ENCODE results near the gene LTO1.

Gene LTO1

GRCh38 chr11:69674886-69675714 lies at the start of gene LTO1:
LTO1 (minus strand) TSS chr11:69675353; CDS start chr11:69675239, 114 bp downstream.
- peak; percentile 97 to 98 for DNase-seq
- TF ChIP-seq POLR2A (IDR thresholded peaks at IDR 0.05; ENCODE audit: low read length): peak; percentile 93
- no peak for TF ChIP-seq GATA1 (IDR thresholded peaks at IDR 0.05; ENCODE audit: low read depth, low read length)

GRCh38 chr11:69721745-69722144 lies 46.6 kb upstream of the LTO1 start:
- TF ChIP-seq GATA1 (IDR thresholded peaks at IDR 0.05; ENCODE audit: low read depth, low read length) (no peak), POLR2A (IDR thresholded peaks at IDR 0.05; ENCODE audit: low read length) (no peak)
- DNase-seq: no peak

- DNase-seq: no peak
- TF ChIP-seq GATA1 (IDR thresholded peaks at IDR 0.05; ENCODE audit: low read depth, low read length): no peak
- TF ChIP-seq POLR2A (IDR thresholded peaks at IDR 0.05; ENCODE audit: low read length): no peak
Observed at GRCh38 chr11:69721106-69721505, 46.0 kb upstream of the LTO1 start.

- no peak for TF ChIP-seq POLR2A (IDR thresholded peaks at IDR 0.05; ENCODE audit: low read length)
- no peak for TF ChIP-seq GATA1 (IDR thresholded peaks at IDR 0.05; ENCODE audit: low read depth, low read length)
- DNase-seq: no peak
Observed at GRCh38 chr11:69718912-69719311, 43.8 kb upstream of the LTO1 start.

- TF ChIP-seq GATA1 (IDR thresholded peaks at IDR 0.05; ENCODE audit: low read depth, low read length): no peak
- no peak for TF ChIP-seq POLR2A (IDR thresholded peaks at IDR 0.05; ENCODE audit: low read length)
- DNase-seq: peak; percentile 37 to 45
Observed at GRCh38 chr11:69718147-69718546, 43.0 kb upstream of the LTO1 start.

- DNase-seq: no peak
- TF ChIP-seq POLR2A (IDR thresholded peaks at IDR 0.05; ENCODE audit: low read length): no peak
- TF ChIP-seq GATA1 (IDR thresholded peaks at IDR 0.05; ENCODE audit: low read depth, low read length): no peak
Observed at GRCh38 chr11:69716891-69717747, 42.0 kb upstream of the LTO1 start.

GRCh38 chr11:69716099-69716498 lies 40.9 kb upstream of the LTO1 start:
- TF ChIP-seq GATA1 (IDR thresholded peaks at IDR 0.05; ENCODE audit: low read depth, low read length) (no peak), POLR2A (IDR thresholded peaks at IDR 0.05; ENCODE audit: low read length) (no peak)
- DNase-seq: no peak

GRCh38 chr11:69715446-69715845 lies 40.3 kb upstream of the LTO1 start:
- DNase-seq: no peak
- TF ChIP-seq POLR2A (IDR thresholded peaks at IDR 0.05; ENCODE audit: low read length): no peak
- no peak for TF ChIP-seq GATA1 (IDR thresholded peaks at IDR 0.05; ENCODE audit: low read depth, low read length)

GRCh38 chr11:69711822-69712801 lies 37.0 kb upstream of the LTO1 start:
- no peak for DNase-seq
- TF ChIP-seq GATA1 (IDR thresholded peaks at IDR 0.05; ENCODE audit: low read depth, low read length) (no peak), POLR2A (IDR thresholded peaks at IDR 0.05; ENCODE audit: low read length) (no peak)

GRCh38 chr11:69708736-69709401 lies 33.7 kb upstream of the LTO1 start:
- DNase-seq: no peak
- TF ChIP-seq POLR2A (IDR thresholded peaks at IDR 0.05; ENCODE audit: low read length) (no peak), GATA1 (IDR thresholded peaks at IDR 0.05; ENCODE audit: low read depth, low read length) (no peak)

- no peak for TF ChIP-seq POLR2A (IDR thresholded peaks at IDR 0.05; ENCODE audit: low read length)
- TF ChIP-seq GATA1 (IDR thresholded peaks at IDR 0.05; ENCODE audit: low read depth, low read length): no peak
- DNase-seq: no peak
Observed at GRCh38 chr11:69707176-69707575, 32.0 kb upstream of the LTO1 start.

- no peak for DNase-seq
- TF ChIP-seq GATA1 (IDR thresholded peaks at IDR 0.05; ENCODE audit: low read depth, low read length): no peak
- no peak for TF ChIP-seq POLR2A (IDR thresholded peaks at IDR 0.05; ENCODE audit: low read length)
Observed at GRCh38 chr11:69705901-69706787, 31.0 kb upstream of the LTO1 start.

Measured in erythroblast (primary cell).